VCaP (cell line): ENCODE measurements around the gene HOXA7.
A peak's percentile ranks its signal among the peaks of the same experiment; 100 is the strongest.

Experiments used
- H3K27ac ChIP-seq: fragments of 450-650 bp; 2 replicates; pipeline ENCODE4 v1.5.1; 2017
- CTCF ChIP-seq: fragments of 450-650 bp; conservative IDR thresholded peaks from 2 replicates; pipeline ENCODE4 v1.5.1; 2017; ENCODE audit warnings: mild to moderate bottlenecking, moderate library complexity

Gene HOXA7

GRCh38 chr7:27130540-27131389, 25.7 kb downstream of the HOXA7 start, which contains the start of gene HOXA4:
TSS of gene HOXA4 (minus strand) at chr7:27130757. CDS start at chr7:27130733, 24 bp downstream.
- H3K27ac ChIP-seq = peak within 1 kb of the TSS; percentile 71
- no peak for TF ChIP-seq CTCF

GRCh38 chr7:27129729-27130539, 26.5 kb downstream of the HOXA7 start:
- TF ChIP-seq CTCF = peak; percentile 46
- peak overlapping the region; percentile 71 for H3K27ac ChIP-seq

- no peak for TF ChIP-seq CTCF
- no peak overlapping the region for H3K27ac ChIP-seq
These were observed 27.4 kb downstream of the HOXA7 start for GRCh38 chr7:27128776-27129728.

GRCh38 chr7:27128034-27128433, 28.4 kb downstream of the HOXA7 start:
- TF ChIP-seq CTCF = no peak
- H3K27ac ChIP-seq = no peak overlapping the region

- no peak for TF ChIP-seq CTCF
- H3K27ac ChIP-seq = no peak overlapping the region
These were observed 29.7 kb downstream of the HOXA7 start for GRCh38 chr7:27126596-27127327.

GRCh38 chr7:27125986-27126394, 30.5 kb downstream of the HOXA7 start:
- no peak for TF ChIP-seq CTCF
- no peak overlapping the region for H3K27ac ChIP-seq
